WTC11 (cell line): ENCODE data around the gene ZNF121. TPM values are rescaled to one million over a fixed set of nuclear protein-coding genes. Genes with fewer than 3 reads are reported as not detected.

ENCODE experiments used
- ATAC-seq: fragments of 200-7000 bp; cut with Tn5 transposase; 2 replicates; pipeline ENCODE4 v1.10.0; 2021; ENCODE audit warnings: mild to moderate bottlenecking, moderate library complexity
- CTCF ChIA-PET: fragments of 300-600 bp; sonication (Branson Sonifier 250); formaldehyde crosslinking; loops from one replicate; lab custom pipeline; 2021; ENCODE audit warnings: antibody characterized with exemption; lab: Charles Lee
- POLR2A ChIA-PET: fragments of 350-600 bp; sonication (Branson Sonifier 250); formaldehyde crosslinking; loops from one replicate; lab custom pipeline; 2021; ENCODE audit warnings: antibody characterized with exemption; lab: Charles Lee
- DNase-seq: peaks from one replicate; pipeline ENCODE4 v3.0.0; 2021; ENCODE audit warnings: low spot score
- H3K27ac Mint-ChIP-seq: 2 replicates; pipeline ENCODE4 v1.8.0; 2021; ENCODE audit warnings: mixed read lengths
- H3K27me3 Mint-ChIP-seq: 2 replicates; pipeline ENCODE4 v1.8.0; 2021; ENCODE audit warnings: low read depth, mild to moderate bottlenecking, moderate library complexity, mixed read lengths
- H3K36me3 Mint-ChIP-seq: 2 replicates; pipeline ENCODE4 v1.8.0; 2021; ENCODE audit warnings: mixed read lengths
- H3K4me1 Mint-ChIP-seq: 2 replicates; pipeline ENCODE4 v1.8.0; 2022; ENCODE audit warnings: mixed read lengths
- H3K4me3 Mint-ChIP-seq: 2 replicates; pipeline ENCODE4 v1.8.0; 2021; ENCODE audit warnings: mild to moderate bottlenecking, moderate library complexity, mixed read lengths
- H3K9me3 Mint-ChIP-seq: 2 replicates; pipeline ENCODE4 v1.8.0; 2021; ENCODE audit warnings: mixed read lengths
- AFF4 ChIP-seq: sonication (generic); formaldehyde crosslinking; IDR thresholded peaks from 2 replicates; pipeline ENCODE4 v1.8.1; 2023; ENCODE audit warnings: mild to moderate bottlenecking, missing genetic modification reagents, borderline replicate concordance
- CREB1 ChIP-seq: sonication (generic); formaldehyde crosslinking; IDR thresholded peaks from 2 replicates; pipeline ENCODE4 v1.8.0; 2023; ENCODE audit warnings: mild to moderate bottlenecking, missing genetic modification reagents
- CREM ChIP-seq: sonication (generic); formaldehyde crosslinking; IDR thresholded peaks from 2 replicates; pipeline ENCODE4 v1.8.1; 2022; ENCODE audit warnings: mild to moderate bottlenecking, missing genetic modification reagents, moderate library complexity
- ERG ChIP-seq: fragments of 250-450 bp; sonication (Bioruptor Pico); IDR thresholded peaks from 2 replicates; pipeline ENCODE4 v1.8.0; 2021; ENCODE audit warnings: mild to moderate bottlenecking
- ETV6 ChIP-seq: sonication (generic); formaldehyde crosslinking; IDR thresholded peaks from 2 replicates; pipeline ENCODE4 v1.8.1; 2022; ENCODE audit warnings: mild to moderate bottlenecking, missing genetic modification reagents
- FOXP1 ChIP-seq: sonication (generic); formaldehyde crosslinking; IDR thresholded peaks from 2 replicates; pipeline ENCODE4 v1.8.0; 2022; ENCODE audit warnings: missing genetic modification reagents, mild to moderate bottlenecking, moderate library complexity, borderline replicate concordance
- GTF2I ChIP-seq: fragments of 250-450 bp; sonication (Bioruptor Pico); conservative IDR thresholded peaks from 2 replicates; pipeline ENCODE4 v1.4.0; 2021; ENCODE audit warnings: mild to moderate bottlenecking
- IRF1 ChIP-seq: sonication (generic); formaldehyde crosslinking; IDR thresholded peaks from 2 replicates; pipeline ENCODE4 v1.8.0; 2023; ENCODE audit warnings: missing genetic modification reagents
- IRF2 ChIP-seq: sonication (generic); formaldehyde crosslinking; IDR thresholded peaks from 2 replicates; pipeline ENCODE4 v1.8.0; 2022; ENCODE audit warnings: low read depth, missing genetic modification reagents, borderline replicate concordance
- JAZF1 ChIP-seq: fragments of 250-450 bp; sonication (Bioruptor Pico); IDR thresholded peaks from 2 replicates; pipeline ENCODE4 v1.9.0; 2021; ENCODE audit warnings: moderate library complexity, mild to moderate bottlenecking, inconsistent platforms
- JUN ChIP-seq: sonication (generic); formaldehyde crosslinking; IDR thresholded peaks from 2 replicates; pipeline ENCODE4 v1.8.0; 2023; ENCODE audit warnings: mild to moderate bottlenecking, missing genetic modification reagents
- MXD4 ChIP-seq: fragments of 250-450 bp; sonication (Bioruptor Pico); IDR thresholded peaks from 2 replicates; pipeline ENCODE4 v1.8.0; 2021; ENCODE audit warnings: mild to moderate bottlenecking, moderate library complexity, borderline replicate concordance
- NR1H2 ChIP-seq: sonication (generic); formaldehyde crosslinking; IDR thresholded peaks from 2 replicates; pipeline ENCODE4 v1.9.0; 2021; ENCODE audit warnings: mild to moderate bottlenecking, moderate library complexity, missing genetic modification reagents
- SMAD3 ChIP-seq: sonication (generic); formaldehyde crosslinking; IDR thresholded peaks from 2 replicates; pipeline ENCODE4 v1.8.0; 2022; ENCODE audit warnings: missing genetic modification reagents, mild to moderate bottlenecking, borderline replicate concordance
- TEAD1 ChIP-seq: sonication (generic); formaldehyde crosslinking; IDR thresholded peaks from 2 replicates; pipeline ENCODE4 v1.8.0; 2022; ENCODE audit warnings: mild to moderate bottlenecking, missing genetic modification reagents
- USF2 ChIP-seq: sonication (generic); formaldehyde crosslinking; IDR thresholded peaks from 2 replicates; pipeline ENCODE4 v1.8.1; 2023; ENCODE audit warnings: mild to moderate bottlenecking, missing genetic modification reagents, moderate library complexity
- ZNF423 ChIP-seq: fragments of 250-450 bp; sonication (Bioruptor Pico); IDR thresholded peaks from 2 replicates; pipeline ENCODE4 v2.1.2; 2022; ENCODE audit warnings: mild to moderate bottlenecking, moderate library complexity
- total RNA-seq: library from RNA; stranded (reverse); gene quantifications from 3 replicates; pipeline ENCODE4 v1.2.3, GENCODE V29; 2021
- TF ChIP-seq, protein P1 (sequence below): sonication (generic); formaldehyde crosslinking; IDR thresholded peaks from 2 replicates; pipeline ENCODE4 v1.8.0; 2022; ENCODE audit warnings: mild to moderate bottlenecking, missing genetic modification reagents
- TF ChIP-seq, protein P2 (sequence below): fragments of 200-600 bp; IDR thresholded peaks from 2 replicates; pipeline ENCODE4 v1.8.0; 2022; ENCODE audit warnings: antibody characterized with exemption

The ZNF121 gene
- total RNA-seq, 1 experiment from 2014 or later: 203 TPM

DNA sequence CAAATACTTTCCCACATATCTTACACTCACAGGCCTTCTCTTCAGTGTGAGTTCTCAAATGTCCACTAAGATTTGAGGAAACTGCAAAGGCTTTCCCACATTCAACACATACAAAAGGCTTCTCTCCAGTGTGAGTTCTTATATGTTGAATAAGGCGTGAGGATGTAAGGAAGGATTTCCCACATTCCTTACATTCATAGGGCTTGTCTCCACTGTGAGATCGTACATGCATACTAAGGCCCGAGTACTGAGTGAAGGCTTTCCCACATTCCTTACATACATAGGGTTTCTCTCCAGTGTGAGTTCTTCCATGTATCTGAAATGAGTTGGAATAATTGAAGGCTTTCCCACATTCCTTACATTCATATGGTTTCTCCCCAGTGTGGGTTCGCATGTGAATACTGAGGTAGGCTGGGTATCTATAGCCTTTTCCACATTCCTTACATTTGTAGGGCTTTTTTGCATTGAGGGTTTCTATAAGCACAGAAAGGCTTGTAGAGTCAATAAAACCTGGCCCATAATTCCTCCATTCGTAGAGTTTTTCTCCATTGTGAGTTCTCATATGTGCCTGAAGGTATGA is 55.5 kb downstream of the ZNF121 start:
- H3K9me3 Mint-ChIP-seq: peaks cover 80% of the 10 kb centered on the region
- ChIA-PET POLR2A (no interaction called here), CTCF (no interaction called here)
- no peak overlapping the region for H3K27ac Mint-ChIP-seq
- no peak overlapping the region for H3K4me3 Mint-ChIP-seq
- peaks cover 94% of the 10 kb centered on the region for H3K36me3 Mint-ChIP-seq
- H3K4me1 Mint-ChIP-seq: no peaks in the 10 kb centered on the region
- ATAC-seq: no peak
- H3K27me3 Mint-ChIP-seq: peaks cover 17% of the 10 kb centered on the region
- no peak for DNase-seq
- TF ChIP-seq TEAD1 (CRISPR knock-in tag) (no peak), NR1H2 (CRISPR knock-in tag) (no peak), JUN (CRISPR knock-in tag) (no peak), ETV6 (no peak), IRF1 (CRISPR knock-in tag) (no peak), FOXP1 (CRISPR knock-in tag) (no peak), SMAD3 (CRISPR knock-in tag) (no peak), ERG (CRISPR knock-in tag) (no peak), JAZF1 (CRISPR knock-in tag) (no peak), CREM (CRISPR knock-in tag) (no peak), GTF2I (CRISPR knock-in tag) (no peak), CREB1 (CRISPR knock-in tag) (no peak), MXD4 (CRISPR knock-in tag) (no peak), IRF2 (CRISPR knock-in tag) (no peak)
- TF ChIP-seq, protein P1, sequence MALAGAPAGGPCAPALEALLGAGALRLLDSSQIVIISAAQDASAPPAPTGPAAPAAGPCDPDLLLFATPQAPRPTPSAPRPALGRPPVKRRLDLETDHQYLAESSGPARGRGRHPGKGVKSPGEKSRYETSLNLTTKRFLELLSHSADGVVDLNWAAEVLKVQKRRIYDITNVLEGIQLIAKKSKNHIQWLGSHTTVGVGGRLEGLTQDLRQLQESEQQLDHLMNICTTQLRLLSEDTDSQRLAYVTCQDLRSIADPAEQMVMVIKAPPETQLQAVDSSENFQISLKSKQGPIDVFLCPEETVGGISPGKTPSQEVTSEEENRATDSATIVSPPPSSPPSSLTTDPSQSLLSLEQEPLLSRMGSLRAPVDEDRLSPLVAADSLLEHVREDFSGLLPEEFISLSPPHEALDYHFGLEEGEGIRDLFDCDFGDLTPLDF (CRISPR knock-in tag): no peak
- TF ChIP-seq, protein P2, sequence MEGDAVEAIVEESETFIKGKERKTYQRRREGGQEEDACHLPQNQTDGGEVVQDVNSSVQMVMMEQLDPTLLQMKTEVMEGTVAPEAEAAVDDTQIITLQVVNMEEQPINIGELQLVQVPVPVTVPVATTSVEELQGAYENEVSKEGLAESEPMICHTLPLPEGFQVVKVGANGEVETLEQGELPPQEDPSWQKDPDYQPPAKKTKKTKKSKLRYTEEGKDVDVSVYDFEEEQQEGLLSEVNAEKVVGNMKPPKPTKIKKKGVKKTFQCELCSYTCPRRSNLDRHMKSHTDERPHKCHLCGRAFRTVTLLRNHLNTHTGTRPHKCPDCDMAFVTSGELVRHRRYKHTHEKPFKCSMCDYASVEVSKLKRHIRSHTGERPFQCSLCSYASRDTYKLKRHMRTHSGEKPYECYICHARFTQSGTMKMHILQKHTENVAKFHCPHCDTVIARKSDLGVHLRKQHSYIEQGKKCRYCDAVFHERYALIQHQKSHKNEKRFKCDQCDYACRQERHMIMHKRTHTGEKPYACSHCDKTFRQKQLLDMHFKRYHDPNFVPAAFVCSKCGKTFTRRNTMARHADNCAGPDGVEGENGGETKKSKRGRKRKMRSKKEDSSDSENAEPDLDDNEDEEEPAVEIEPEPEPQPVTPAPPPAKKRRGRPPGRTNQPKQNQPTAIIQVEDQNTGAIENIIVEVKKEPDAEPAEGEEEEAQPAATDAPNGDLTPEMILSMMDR: no peak

GRCh38 chr19:9523885-9524474 is 60.3 kb downstream of the ZNF121 start:
- TF ChIP-seq GTF2I (CRISPR knock-in tag): 0 out of 2 replicates have a peak, but pooled peaks have one; percentile 19
- no peak for TF ChIP-seq AFF4 (CRISPR knock-in tag)
- TF ChIP-seq USF2 (CRISPR knock-in tag): no peak
- no peak for TF ChIP-seq ZNF423 (CRISPR knock-in tag)
- no peak for TF ChIP-seq SMAD3 (CRISPR knock-in tag)
- no peak for DNase-seq
- Mint-ChIP-seq H3K4me3 (no peak overlapping the region), H3K36me3 (peaks cover 78% of the 10 kb centered on the region), H3K4me1 (no peaks in the 10 kb centered on the region), H3K27me3 (peaks cover 25% of the 10 kb centered on the region), H3K9me3 (peaks cover 74% of the 10 kb centered on the region), H3K27ac (no peak overlapping the region)
- ChIA-PET POLR2A (interaction anchor here (0.7 kb wide), 1 partner anchor 8 kb away, joined by 5 read pairs; no protein-coding TSS in a partner anchor), CTCF (no interaction called here)
- no peak for ATAC-seq
